Measurements from ENCODE around the gene C7orf25.
"Not testable (repeated sequence)": the region's sequence is repeated elsewhere in the genome, so short reads cannot be mapped to it uniquely, and the experiment has no call there.

The C7orf25 gene

GRCh38 chr7:42929449-42929848 lies 17.6 kb upstream of the C7orf25 start:
- no peak for DNase-seq (ENCODE audit: low read depth)

- no peak for DNase-seq (ENCODE audit: low read depth)
These were observed 16.9 kb upstream of the C7orf25 start for GRCh38 chr7:42928754-42929153.

GRCh38 chr7:42926204-42926603 lies 14.3 kb upstream of the C7orf25 start:
- DNase-seq (ENCODE audit: low read depth), result no peak

DNA sequence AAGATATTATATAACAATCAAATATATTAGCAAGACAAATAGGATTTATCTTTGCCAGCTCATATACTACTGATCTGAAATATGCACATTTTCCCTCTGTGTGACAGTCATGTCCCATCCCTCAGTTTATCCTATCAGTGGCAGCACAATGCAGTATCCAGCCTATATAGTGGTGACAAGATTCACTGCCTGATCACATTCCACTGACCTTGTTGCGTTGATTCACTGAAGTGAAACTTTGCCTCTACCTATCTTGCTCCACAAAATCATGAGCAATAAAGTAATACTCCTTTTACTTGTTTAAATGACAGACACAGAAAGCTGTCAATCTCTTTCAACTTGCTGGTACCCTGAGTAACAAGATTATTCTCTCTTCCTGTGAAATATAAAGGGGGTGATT lies 13.8 kb upstream of the C7orf25 start:
- no peak for DNase-seq (ENCODE audit: low read depth)

DNA sequence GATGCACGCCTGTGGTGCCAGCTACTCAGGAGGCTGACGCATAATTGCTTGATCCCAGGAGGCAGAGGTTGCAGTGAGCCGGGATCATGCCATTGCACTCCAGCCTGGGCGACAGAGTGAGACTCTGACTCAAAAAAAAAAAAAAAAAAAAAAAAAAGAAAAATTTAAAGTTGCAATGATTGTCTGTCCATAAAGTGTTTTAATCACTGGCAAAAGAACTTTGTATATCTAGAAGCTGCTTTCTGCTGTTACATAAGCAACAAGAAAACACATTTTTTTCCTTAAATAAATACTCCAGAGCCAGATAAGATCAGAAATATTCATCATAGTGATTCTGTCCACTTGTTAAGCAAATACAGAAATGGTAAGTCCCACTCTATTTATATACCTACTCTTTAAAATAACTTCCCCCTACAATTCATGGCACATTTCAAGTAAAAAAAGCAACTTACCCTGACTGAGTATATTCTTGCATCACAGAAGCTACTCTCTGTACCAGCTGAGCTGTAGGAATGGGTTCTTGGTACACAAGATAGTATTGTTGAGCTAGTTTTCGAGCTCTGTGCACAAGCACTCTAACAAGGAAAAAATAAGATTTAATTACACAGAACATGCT lies 12.5 kb upstream of the C7orf25 start:
- no peak for DNase-seq (ENCODE audit: low read depth)

GRCh38 chr7:42922017-42922753 lies 10.3 kb upstream of the C7orf25 start:
- DNase-seq (ENCODE audit: low read depth), result no peak

- DNase-seq (ENCODE audit: low read depth), result no peak
These were observed 3.5 kb upstream of the C7orf25 start for GRCh38 chr7:42915356-42915755.

GRCh38 chr7:42914421-42915045 lies 2.7 kb upstream of the C7orf25 start:
- no peak for DNase-seq (ENCODE audit: low read depth)

- no peak for DNase-seq (ENCODE audit: low read depth)
These were observed 2.1 kb upstream of the C7orf25 start for GRCh38 chr7:42914009-42914408.

GRCh38 chr7:42913591-42913990 lies 1.7 kb upstream of the C7orf25 start:
- DNase-seq (ENCODE audit: low read depth), result no peak

DNA sequence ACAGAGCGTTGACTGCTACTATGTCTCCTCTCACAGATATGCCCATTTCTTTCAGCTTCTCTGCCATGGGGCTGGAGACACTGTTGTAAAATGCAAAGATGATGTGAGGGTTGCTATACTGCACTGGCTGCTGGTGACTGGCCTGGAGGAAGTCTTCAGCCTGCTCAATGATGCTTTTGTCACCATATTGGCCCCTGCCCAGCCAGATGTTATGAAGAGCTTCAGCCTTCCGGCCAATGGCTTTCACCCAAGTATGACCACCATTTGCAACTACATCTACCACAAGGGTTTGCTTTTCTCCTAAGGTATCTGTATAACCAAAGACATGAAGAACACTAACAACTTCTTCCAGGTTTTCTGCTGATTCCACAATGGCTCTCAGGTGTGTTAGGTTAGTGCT lies 1.6 kb downstream of the C7orf25 start:
- DNase-seq (ENCODE audit: low read depth), result no peak

- no peak for DNase-seq (ENCODE audit: low read depth)
These were observed 4.6 kb downstream of the C7orf25 start for GRCh38 chr7:42907316-42907715.

DNA sequence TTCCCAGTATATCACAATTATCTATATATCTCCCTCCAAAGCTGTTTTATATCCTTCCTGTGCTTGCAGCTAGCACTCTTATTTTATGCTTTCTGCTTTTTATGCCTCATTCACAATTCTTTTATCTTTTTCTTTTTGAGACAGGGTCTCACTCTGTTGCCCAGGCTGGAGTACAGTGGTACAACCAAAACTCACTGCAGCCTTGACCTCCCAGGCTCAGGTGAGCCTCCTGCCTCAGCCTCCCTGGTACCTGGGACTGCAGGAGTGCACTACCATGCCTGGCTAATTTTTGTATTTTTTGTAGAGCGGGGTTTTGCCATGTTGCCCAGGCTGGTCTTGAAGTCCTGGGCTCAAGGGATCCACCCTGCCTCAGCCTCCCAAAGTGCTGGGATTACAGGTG lies 5.7 kb downstream of the C7orf25 start:
- DNase-seq (ENCODE audit: low read depth), result no peak

DNA sequence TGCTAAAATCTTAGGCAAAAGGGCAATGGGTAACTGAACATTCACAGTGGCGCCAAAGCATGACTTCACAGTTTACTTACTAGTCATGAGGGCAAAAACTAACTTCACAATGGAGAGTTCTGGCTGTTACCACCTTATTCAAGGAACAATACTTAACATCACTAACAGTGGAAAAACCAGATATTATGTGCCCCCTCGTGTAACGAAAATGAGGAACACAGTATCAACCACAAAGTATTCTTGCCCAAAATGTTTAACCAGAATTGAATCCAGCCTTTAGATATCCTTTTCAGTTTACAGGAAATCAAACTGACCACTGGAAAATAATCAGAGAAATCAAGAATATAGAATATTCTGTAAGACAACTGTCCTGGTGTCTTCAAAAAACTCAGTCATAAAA lies 9.5 kb downstream of the C7orf25 start:
- no peak for DNase-seq (ENCODE audit: low read depth)

GRCh38 chr7:42900842-42901241 lies 11.0 kb downstream of the C7orf25 start:
- DNase-seq (ENCODE audit: low read depth), result no peak

DNA sequence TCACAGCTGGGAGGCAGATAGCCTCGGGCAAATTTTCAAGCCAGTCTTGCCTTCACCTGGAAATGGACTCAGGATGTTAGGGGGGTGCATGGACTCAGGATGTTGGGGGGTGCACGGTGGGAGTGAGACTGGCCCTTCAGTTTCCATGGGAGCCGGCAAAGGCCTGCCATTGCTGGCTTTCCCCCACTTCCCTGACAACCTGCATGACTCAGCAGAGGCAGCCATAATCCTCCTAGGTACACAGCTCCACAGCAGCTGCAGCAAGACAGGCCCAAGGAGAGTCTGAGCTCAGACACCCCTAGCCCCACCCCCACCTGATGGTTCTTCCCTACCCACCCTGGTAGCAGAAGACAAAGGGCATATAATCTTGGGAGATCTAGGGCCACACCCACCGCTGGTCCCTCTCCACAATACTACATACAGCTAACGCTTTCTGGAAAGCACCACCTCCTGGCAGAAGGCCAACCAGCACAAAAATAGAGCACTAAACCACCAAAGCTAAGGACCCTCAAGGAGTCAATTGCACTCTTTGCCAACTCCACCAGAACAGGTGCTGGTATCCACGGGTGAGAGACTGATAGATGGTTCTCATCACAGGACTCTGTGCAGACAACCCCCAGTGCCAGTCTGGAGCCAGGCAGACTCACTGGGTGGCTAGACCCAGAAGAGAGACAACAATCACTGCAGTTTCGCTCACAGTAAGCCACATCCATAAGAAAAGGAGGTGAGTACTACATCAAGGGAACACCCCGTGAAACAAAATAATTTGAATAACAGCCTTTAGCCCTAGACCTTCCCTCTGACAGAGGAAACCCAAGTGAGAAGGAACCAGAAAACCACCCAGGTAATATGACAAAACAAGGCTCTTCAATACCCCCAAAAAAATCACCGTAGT lies 18.3 kb downstream of the C7orf25 start:
- no peak for DNase-seq (ENCODE audit: low read depth)

- DNase-seq (ENCODE audit: low read depth), result no peak
These were observed 24.9 kb downstream of the C7orf25 start for GRCh38 chr7:42886893-42887505.

DNA sequence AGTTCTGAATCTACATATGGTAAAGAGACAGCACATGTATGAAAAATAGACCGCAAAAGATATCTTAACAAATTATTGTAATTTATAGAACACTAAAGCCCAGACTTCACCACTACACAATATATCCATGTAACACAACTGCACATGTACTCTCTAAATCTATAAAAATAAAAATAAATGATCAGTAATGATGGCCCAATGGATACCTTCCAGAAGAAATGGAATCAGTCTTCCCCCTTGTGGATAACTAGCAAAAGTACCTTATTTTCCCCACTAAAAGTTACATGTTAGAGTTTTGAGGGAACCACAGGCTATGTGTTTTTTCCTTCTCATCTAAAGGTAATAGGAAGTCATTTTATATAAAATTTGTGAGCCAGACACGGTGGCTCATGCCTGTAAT lies 25.7 kb downstream of the C7orf25 start:
- no peak for DNase-seq (ENCODE audit: low read depth)

GRCh38 chr7:42885183-42885582 lies 26.7 kb downstream of the C7orf25 start:
- not testable (repeated sequence) for DNase-seq (ENCODE audit: low read depth)

- DNase-seq (ENCODE audit: low read depth), result no peak
These were observed 27.9 kb downstream of the C7orf25 start for GRCh38 chr7:42883950-42884349.

DNA sequence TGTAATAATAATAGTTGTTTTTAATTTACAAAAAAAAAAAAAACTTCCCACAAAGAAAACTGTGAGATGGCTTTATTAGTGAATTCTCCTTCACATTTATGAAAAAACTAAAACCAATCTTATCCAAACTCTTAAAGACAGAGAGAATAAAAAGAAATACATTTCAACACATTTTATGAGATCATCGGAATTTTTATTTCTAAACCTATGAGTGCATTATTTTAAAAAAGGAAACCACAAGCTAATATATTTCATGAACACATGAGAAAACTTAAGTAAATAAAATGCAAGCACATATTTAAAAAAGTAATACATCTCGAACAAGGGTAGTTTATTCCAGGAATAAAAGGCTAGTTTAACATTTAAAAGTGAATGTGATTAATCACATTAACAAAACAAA lies 31.5 kb downstream of the C7orf25 start:
- no peak for DNase-seq (ENCODE audit: low read depth)

DNA sequence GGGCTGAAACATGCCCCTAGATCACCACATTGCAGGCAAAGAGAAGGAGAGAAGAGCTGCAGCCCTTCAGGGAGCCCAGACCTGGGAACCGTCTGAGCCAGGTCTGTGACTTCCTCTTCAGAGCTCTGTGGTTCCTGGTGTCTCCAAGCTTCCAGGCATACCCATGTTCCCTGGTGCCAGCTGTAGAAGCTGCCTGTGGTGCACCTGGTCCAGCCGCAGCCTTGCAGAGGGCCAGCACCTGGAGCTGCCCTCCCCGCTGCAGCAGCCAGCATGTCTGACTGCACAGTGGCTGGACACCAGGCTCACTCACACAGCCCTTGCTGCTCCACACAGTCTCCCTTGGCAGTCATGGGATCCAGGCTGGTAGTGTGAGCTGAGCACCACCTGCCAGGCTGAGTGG lies 33.6 kb downstream of the C7orf25 start:
- DNase-seq (ENCODE audit: low read depth), result no peak

Measured in activated T-cell treated with anti-CD3 and anti-CD28 coated beads for 24 hours (primary cell).